Mammary microvascular endothelial cell (primary cell): ENCODE data around the gene ASB13. TPM values are rescaled to one million over a fixed set of nuclear protein-coding genes. Genes with fewer than 3 reads are reported as not detected.

Experiments
- total RNA-seq: library from RNA; depleted of rRNA; stranded (reverse); fragments of >200 nt; gene quantifications from 2 replicates; pipeline ENCODE4 v1.2.3, GENCODE V29; 2015

ASB13 gene, protein sequence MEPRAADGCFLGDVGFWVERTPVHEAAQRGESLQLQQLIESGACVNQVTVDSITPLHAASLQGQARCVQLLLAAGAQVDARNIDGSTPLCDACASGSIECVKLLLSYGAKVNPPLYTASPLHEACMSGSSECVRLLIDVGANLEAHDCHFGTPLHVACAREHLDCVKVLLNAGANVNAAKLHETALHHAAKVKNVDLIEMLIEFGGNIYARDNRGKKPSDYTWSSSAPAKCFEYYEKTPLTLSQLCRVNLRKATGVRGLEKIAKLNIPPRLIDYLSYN
- 10.5 and 16.9 TPM in 2 replicates for total RNA-seq

DNA sequence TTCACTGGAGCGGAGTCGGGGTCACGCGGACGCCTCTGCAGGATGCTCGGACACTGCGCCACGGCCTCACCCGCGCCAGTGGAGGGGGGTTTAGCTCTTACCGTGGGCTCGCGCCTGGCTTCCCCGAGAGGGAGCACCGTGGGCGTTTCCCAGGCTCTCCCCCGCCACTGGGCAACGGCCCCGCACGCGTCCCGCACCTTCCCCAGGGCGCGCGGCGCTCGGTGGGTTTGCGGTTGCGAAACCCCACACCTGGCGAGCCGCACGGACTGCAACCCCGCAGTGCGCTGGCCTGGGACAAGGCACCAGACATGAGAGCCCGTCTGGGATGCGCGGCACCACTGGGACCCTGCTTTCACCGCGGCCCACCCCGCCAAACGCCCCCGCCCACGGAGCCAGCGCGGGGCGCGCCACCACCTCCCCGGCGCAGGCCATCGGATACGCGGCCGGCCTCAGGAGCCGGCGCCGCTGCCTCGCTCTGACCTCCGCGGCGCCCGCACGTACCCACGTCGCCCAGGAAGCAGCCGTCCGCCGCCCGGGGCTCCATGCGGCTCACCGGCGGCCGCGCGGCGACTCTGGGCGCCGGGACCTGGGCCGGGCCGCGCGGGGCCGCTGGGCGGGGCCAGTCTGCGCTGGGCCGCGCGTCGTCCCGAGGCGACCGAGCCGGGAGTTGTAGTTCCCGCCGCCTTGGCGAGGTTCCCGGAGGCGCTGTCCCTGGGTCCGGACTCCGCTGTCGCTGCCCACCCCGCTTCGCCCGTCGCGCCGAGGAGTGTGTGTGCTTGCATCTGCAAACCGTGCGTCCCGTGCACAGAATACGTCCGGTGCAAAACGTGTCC is at the start of gene ASB13:
ASB13 (minus strand) TSS at position 588 of the 833 bp plus-strand sequence; CDS start at position 544, 44 bp downstream.

DNA sequence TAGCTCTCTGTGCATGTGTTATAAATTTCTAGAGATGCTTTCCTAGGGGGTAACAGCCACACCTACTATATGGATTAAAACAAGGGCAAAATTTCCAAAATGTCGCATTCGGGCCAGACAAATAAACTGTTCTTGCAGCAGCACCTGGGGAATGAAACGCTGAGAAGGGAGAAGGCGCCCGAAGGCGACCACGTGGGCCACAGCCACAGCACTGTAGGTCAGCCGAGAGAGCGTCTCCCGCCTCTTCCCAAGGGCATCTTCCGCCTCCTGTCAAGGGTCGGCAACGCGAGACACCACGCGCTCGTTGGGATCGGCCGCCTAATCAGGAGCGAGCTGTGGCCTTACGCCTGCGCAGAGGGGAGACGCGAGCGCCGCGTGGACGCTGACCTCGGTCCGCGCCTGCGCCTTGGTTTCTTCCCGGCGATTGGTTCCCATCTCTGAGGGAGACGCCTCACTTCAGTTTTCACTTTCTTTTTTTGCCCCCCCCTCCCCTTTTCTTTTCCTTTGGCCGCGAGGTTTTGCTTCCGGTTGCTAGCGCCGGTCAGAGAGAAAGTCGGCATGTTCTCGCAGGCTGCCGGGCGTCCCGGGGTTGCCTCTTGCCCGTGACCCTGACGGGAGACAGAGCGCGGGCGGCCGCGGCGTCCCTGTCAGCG is 18.0 kb upstream of the ASB13 start, which contains the start of gene TASOR2:
TASOR2 (plus strand) TSS at position 521 of the 653 bp plus-strand sequence. CDS start 35,805 bp downstream, outside the sequence.

Other genes with a start within 250 kb of the ASB13 start
- gene CALML5, start 167.0 kb downstream of the ASB13 start, total RNA-seq, result not detected in 2 replicates
- gene CALML3, start 141.6 kb downstream of the ASB13 start, total RNA-seq, result not detected in 2 replicates
- 32.8 and 49.2 TPM in 2 replicates for gene TASOR2, start 18.2 kb upstream of the ASB13 start, total RNA-seq
- 330 and 352 TPM in 2 replicates for gene GDI2, start 146.8 kb upstream of the ASB13 start, total RNA-seq
- gene ANKRD16, start 223.3 kb upstream of the ASB13 start, total RNA-seq, result 5.3 and 6.6 TPM in 2 replicates
- gene FBH1, start 223.6 kb upstream of the ASB13 start, total RNA-seq, result 58.3 and 58.6 TPM in 2 replicates